ENCODE data around the gene LAMC3.

The LAMC3 gene

GRCh38 chr9:130982636-130983358, 26.2 kb upstream of the LAMC3 start:
- no peaks in the 10 kb centered on the region for H3K27me3 ChIP-seq (ENCODE audit: control insufficient read depth, insufficient read depth, low read length)
- no peak overlapping the region for H3K27ac ChIP-seq (ENCODE audit: low read depth, low read length)
- no peaks in the 10 kb centered on the region for H3K4me1 ChIP-seq (ENCODE audit: control insufficient read depth, insufficient read depth, low read length)
- no peaks in the 10 kb centered on the region for H3K36me3 ChIP-seq (ENCODE audit: control insufficient read depth, insufficient read depth, low read length)
- H3K4me3 ChIP-seq (ENCODE audit: low read length) = no peak overlapping the region
- no peak overlapping the region for H3K9ac ChIP-seq (ENCODE audit: low read length)

GRCh38 chr9:130983359-130983670, 25.7 kb upstream of the LAMC3 start:
- H3K9ac ChIP-seq (ENCODE audit: low read length) = no peak overlapping the region
- H3K4me1 ChIP-seq (ENCODE audit: control insufficient read depth, insufficient read depth, low read length) = no peaks in the 10 kb centered on the region
- H3K27ac ChIP-seq (ENCODE audit: low read depth, low read length) = no peak overlapping the region
- no peaks in the 10 kb centered on the region for H3K27me3 ChIP-seq (ENCODE audit: control insufficient read depth, insufficient read depth, low read length)
- no peaks in the 10 kb centered on the region for H3K36me3 ChIP-seq (ENCODE audit: control insufficient read depth, insufficient read depth, low read length)
- no peak overlapping the region for H3K4me3 ChIP-seq (ENCODE audit: low read length)

GRCh38 chr9:130983970-130984369, 25.0 kb upstream of the LAMC3 start:
- Histone ChIP-seq H3K27ac (ENCODE audit: low read depth, low read length) (no peak overlapping the region), H3K36me3 (ENCODE audit: control insufficient read depth, insufficient read depth, low read length) (no peaks in the 10 kb centered on the region), H3K27me3 (ENCODE audit: control insufficient read depth, insufficient read depth, low read length) (no peaks in the 10 kb centered on the region), H3K4me3 (ENCODE audit: low read length) (no peak overlapping the region), H3K4me1 (ENCODE audit: control insufficient read depth, insufficient read depth, low read length) (no peaks in the 10 kb centered on the region), H3K9ac (ENCODE audit: low read length) (no peak overlapping the region)

GRCh38 chr9:130984521-130984920, 24.5 kb upstream of the LAMC3 start:
- no peak overlapping the region for H3K9ac ChIP-seq (ENCODE audit: low read length)
- no peaks in the 10 kb centered on the region for H3K4me1 ChIP-seq (ENCODE audit: control insufficient read depth, insufficient read depth, low read length)
- no peak overlapping the region for H3K4me3 ChIP-seq (ENCODE audit: low read length)
- no peaks in the 10 kb centered on the region for H3K36me3 ChIP-seq (ENCODE audit: control insufficient read depth, insufficient read depth, low read length)
- no peak overlapping the region for H3K27ac ChIP-seq (ENCODE audit: low read depth, low read length)
- peaks cover 1% of the 10 kb centered on the region for H3K27me3 ChIP-seq (ENCODE audit: control insufficient read depth, insufficient read depth, low read length)

GRCh38 chr9:130985029-130985428, 23.9 kb upstream of the LAMC3 start:
- no peaks in the 10 kb centered on the region for H3K36me3 ChIP-seq (ENCODE audit: control insufficient read depth, insufficient read depth, low read length)
- H3K4me3 ChIP-seq (ENCODE audit: low read length) = no peak overlapping the region
- no peaks in the 10 kb centered on the region for H3K4me1 ChIP-seq (ENCODE audit: control insufficient read depth, insufficient read depth, low read length)
- H3K9ac ChIP-seq (ENCODE audit: low read length) = no peak overlapping the region
- no peak overlapping the region for H3K27ac ChIP-seq (ENCODE audit: low read depth, low read length)
- H3K27me3 ChIP-seq (ENCODE audit: control insufficient read depth, insufficient read depth, low read length) = peaks cover 6% of the 10 kb centered on the region

GRCh38 chr9:130985606-130986162, 23.3 kb upstream of the LAMC3 start:
- Histone ChIP-seq H3K9ac (ENCODE audit: low read length) (no peak overlapping the region), H3K27ac (ENCODE audit: low read depth, low read length) (no peak overlapping the region), H3K36me3 (ENCODE audit: control insufficient read depth, insufficient read depth, low read length) (no peaks in the 10 kb centered on the region), H3K27me3 (ENCODE audit: control insufficient read depth, insufficient read depth, low read length) (peaks cover 6% of the 10 kb centered on the region), H3K4me1 (ENCODE audit: control insufficient read depth, insufficient read depth, low read length) (no peaks in the 10 kb centered on the region), H3K4me3 (ENCODE audit: low read length) (no peak overlapping the region)

GRCh38 chr9:130986356-130986965, 22.5 kb upstream of the LAMC3 start:
- H3K4me1 ChIP-seq (ENCODE audit: control insufficient read depth, insufficient read depth, low read length) = no peaks in the 10 kb centered on the region
- H3K27me3 ChIP-seq (ENCODE audit: control insufficient read depth, insufficient read depth, low read length) = peaks cover 6% of the 10 kb centered on the region
- H3K4me3 ChIP-seq (ENCODE audit: low read length) = no peak overlapping the region
- no peak overlapping the region for H3K27ac ChIP-seq (ENCODE audit: low read depth, low read length)
- H3K9ac ChIP-seq (ENCODE audit: low read length) = no peak overlapping the region
- no peaks in the 10 kb centered on the region for H3K36me3 ChIP-seq (ENCODE audit: control insufficient read depth, insufficient read depth, low read length)

GRCh38 chr9:130987054-130987453, 21.9 kb upstream of the LAMC3 start:
- Histone ChIP-seq H3K27me3 (ENCODE audit: control insufficient read depth, insufficient read depth, low read length) (peaks cover 6% of the 10 kb centered on the region), H3K27ac (ENCODE audit: low read depth, low read length) (no peak overlapping the region), H3K4me1 (ENCODE audit: control insufficient read depth, insufficient read depth, low read length) (no peaks in the 10 kb centered on the region), H3K4me3 (ENCODE audit: low read length) (no peak overlapping the region), H3K36me3 (ENCODE audit: control insufficient read depth, insufficient read depth, low read length) (no peaks in the 10 kb centered on the region), H3K9ac (ENCODE audit: low read length) (no peak overlapping the region)

- Histone ChIP-seq H3K27me3 (ENCODE audit: control insufficient read depth, insufficient read depth, low read length) (peaks cover 6% of the 10 kb centered on the region), H3K4me3 (ENCODE audit: low read length) (no peak overlapping the region), H3K4me1 (ENCODE audit: control insufficient read depth, insufficient read depth, low read length) (no peaks in the 10 kb centered on the region), H3K36me3 (ENCODE audit: control insufficient read depth, insufficient read depth, low read length) (no peaks in the 10 kb centered on the region), H3K9ac (ENCODE audit: low read length) (no peak overlapping the region), H3K27ac (ENCODE audit: low read depth, low read length) (no peak overlapping the region)
Measured at GRCh38 chr9:130987738-130988399, 21.1 kb upstream of the LAMC3 start.

GRCh38 chr9:130988400-130988747, 20.6 kb upstream of the LAMC3 start:
- Histone ChIP-seq H3K36me3 (ENCODE audit: control insufficient read depth, insufficient read depth, low read length) (no peaks in the 10 kb centered on the region), H3K27me3 (ENCODE audit: control insufficient read depth, insufficient read depth, low read length) (peaks cover 6% of the 10 kb centered on the region)

GRCh38 chr9:130988905-130989304, 20.1 kb upstream of the LAMC3 start:
- H3K4me3 ChIP-seq (ENCODE audit: low read length) = no peak overlapping the region
- no peaks in the 10 kb centered on the region for H3K4me1 ChIP-seq (ENCODE audit: control insufficient read depth, insufficient read depth, low read length)
- peaks cover 6% of the 10 kb centered on the region for H3K27me3 ChIP-seq (ENCODE audit: control insufficient read depth, insufficient read depth, low read length)
- no peak overlapping the region for H3K9ac ChIP-seq (ENCODE audit: low read length)
- no peak overlapping the region for H3K27ac ChIP-seq (ENCODE audit: low read depth, low read length)
- H3K36me3 ChIP-seq (ENCODE audit: control insufficient read depth, insufficient read depth, low read length) = no peaks in the 10 kb centered on the region

More at GRCh38 chr9:130988400-130988747, 20.6 kb upstream of the LAMC3 start:
- H3K4me1 ChIP-seq (ENCODE audit: control insufficient read depth, insufficient read depth, low read length) = no peaks in the 10 kb centered on the region
- H3K27ac ChIP-seq (ENCODE audit: low read depth, low read length) = no peak overlapping the region
- no peak overlapping the region for H3K9ac ChIP-seq (ENCODE audit: low read length)
- H3K4me3 ChIP-seq (ENCODE audit: low read length) = no peak overlapping the region

GRCh38 chr9:130989391-130989790, 19.6 kb upstream of the LAMC3 start:
- H3K27me3 ChIP-seq (ENCODE audit: control insufficient read depth, insufficient read depth, low read length) = peaks cover 6% of the 10 kb centered on the region
- H3K4me1 ChIP-seq (ENCODE audit: control insufficient read depth, insufficient read depth, low read length) = no peaks in the 10 kb centered on the region
- no peak overlapping the region for H3K9ac ChIP-seq (ENCODE audit: low read length)
- no peak overlapping the region for H3K4me3 ChIP-seq (ENCODE audit: low read length)
- H3K36me3 ChIP-seq (ENCODE audit: control insufficient read depth, insufficient read depth, low read length) = no peaks in the 10 kb centered on the region
- no peak overlapping the region for H3K27ac ChIP-seq (ENCODE audit: low read depth, low read length)
